ENCODE measurements around the gene DNM1. TPM values are rescaled to one million over a fixed set of nuclear protein-coding genes. Genes with fewer than 3 reads are reported as not detected.

Gene DNM1
- total RNA-seq, 2 experiments from 2014 or later, result 0.35 to 1.8 TPM

DNA sequence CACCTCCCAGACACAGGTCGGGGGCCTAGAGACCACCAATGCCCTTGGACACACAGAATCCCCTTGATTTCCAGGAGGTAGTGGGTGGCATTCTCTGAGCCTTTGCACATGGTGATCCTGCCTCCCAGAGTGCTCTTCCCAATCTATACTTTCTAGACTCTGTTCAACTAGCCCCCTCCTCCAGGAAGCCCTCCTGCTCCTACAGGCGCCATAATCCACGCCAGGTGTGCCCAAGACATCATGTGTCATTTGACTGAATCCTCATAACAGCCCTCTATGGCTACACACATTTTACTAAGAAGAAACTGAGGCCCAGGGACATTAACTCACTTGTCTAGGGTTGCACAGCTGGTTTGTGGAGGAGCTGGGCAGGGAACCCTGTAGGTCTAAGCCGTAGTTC, 36.0 kb upstream of the DNM1 start:
- Histone ChIP-seq H4K20me1 (ENCODE audit: insufficient read depth, low read length) (no peaks in the 10 kb centered on the region), H3K79me2 (ENCODE audit: insufficient read depth, low read depth, low read length) (no peaks in the 10 kb centered on the region), H3K27ac (ENCODE audit: low read depth, low read length, poor library complexity, severe bottlenecking) (no peak overlapping the region), H3K9me2 (ENCODE audit: insufficient read depth, low read length) (no peaks in the 10 kb centered on the region), H3K4me2 (ENCODE audit: low read length) (no peak overlapping the region), H3K4me3 (ENCODE audit: low read depth, low read length, poor library complexity, severe bottlenecking) (no peak overlapping the region), H3K36me3 (ENCODE audit: insufficient read depth, low read length) (peaks cover 74% of the 10 kb centered on the region), H2AFZ (ENCODE audit: low read length) (no peak overlapping the region), H3K9me3 (ENCODE audit: low read length) (no peaks in the 10 kb centered on the region), H3K4me1 (ENCODE audit: insufficient read depth, low read length, poor library complexity, severe bottlenecking) (no peaks in the 10 kb centered on the region)
- TF ChIP-seq EZH2phosphoT487 (IDR thresholded peaks at IDR 0.05; ENCODE audit: borderline replicate concordance, low read depth, low read length), result no peak
- BruUV-seq (replicated peaks), result no TSS peak
- ChIA-PET POLR2A (no interaction called here), CTCF (ENCODE audit: unreplicated experiment) (no interaction called here)
- DNase-seq (ENCODE audit: low spot score), result no peak
- intact Hi-C loops (cut with micrococcal nuclease; ENCODE audit: unreplicated experiment), result no loop called here

DNA sequence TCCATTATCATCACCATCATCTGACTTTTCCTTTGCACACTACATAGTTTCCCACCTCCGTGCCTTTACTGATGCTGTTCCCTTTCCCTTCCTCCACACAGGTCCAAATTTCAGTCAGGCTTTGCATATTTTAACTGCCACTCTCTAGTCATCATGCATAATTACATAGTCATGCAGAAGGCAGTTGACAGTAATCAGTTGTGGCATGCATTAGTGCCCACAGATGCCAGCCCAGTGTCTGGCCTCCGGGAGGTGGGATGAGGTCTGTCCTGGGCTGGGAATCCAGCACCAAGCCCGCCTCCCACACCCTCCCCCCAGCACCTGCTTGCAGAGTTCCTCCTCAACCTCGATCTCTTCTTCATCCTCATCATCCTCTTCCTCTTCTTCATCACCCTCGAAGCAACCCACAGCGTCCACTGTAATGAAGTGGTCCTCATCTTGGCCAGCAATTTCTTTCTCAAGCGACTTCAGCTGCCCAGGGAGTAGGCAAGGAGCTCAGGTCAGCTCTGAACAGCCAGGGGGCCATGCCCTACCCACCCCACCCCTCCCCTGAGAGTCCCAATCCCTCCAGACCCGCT, 34.4 kb upstream of the DNM1 start:
- H3K9me3 ChIP-seq (ENCODE audit: low read length), result no peaks in the 10 kb centered on the region
- CTCF ChIA-PET (ENCODE audit: unreplicated experiment), result interaction anchor here (0.6 kb wide), 1 partner anchor 8 kb away, joined by 3 read pairs; no protein-coding TSS in a partner anchor
- H4K20me1 ChIP-seq (ENCODE audit: insufficient read depth, low read length), result no peaks in the 10 kb centered on the region
- no peak for DNase-seq (ENCODE audit: low spot score)
- H3K4me3 ChIP-seq (ENCODE audit: low read depth, low read length, poor library complexity, severe bottlenecking), result no peak overlapping the region
- POLR2A ChIA-PET, result no interaction called here
- H3K4me2 ChIP-seq (ENCODE audit: low read length), result no peak overlapping the region
- no peaks in the 10 kb centered on the region for H3K79me2 ChIP-seq (ENCODE audit: insufficient read depth, low read depth, low read length)
- intact Hi-C loops (cut with micrococcal nuclease; ENCODE audit: unreplicated experiment), result no loop called here
- no peaks in the 10 kb centered on the region for H3K9me2 ChIP-seq (ENCODE audit: insufficient read depth, low read length)
- no peak overlapping the region for H2AFZ ChIP-seq (ENCODE audit: low read length)
- peaks cover 60% of the 10 kb centered on the region for H3K36me3 ChIP-seq (ENCODE audit: insufficient read depth, low read length)
- no TSS peak for BruUV-seq (replicated peaks)
- H3K27ac ChIP-seq (ENCODE audit: low read depth, low read length, poor library complexity, severe bottlenecking), result no peak overlapping the region
- TF ChIP-seq EZH2phosphoT487 (IDR thresholded peaks at IDR 0.05; ENCODE audit: borderline replicate concordance, low read depth, low read length), result no peak
- TF ChIP-seq, protein P1, sequence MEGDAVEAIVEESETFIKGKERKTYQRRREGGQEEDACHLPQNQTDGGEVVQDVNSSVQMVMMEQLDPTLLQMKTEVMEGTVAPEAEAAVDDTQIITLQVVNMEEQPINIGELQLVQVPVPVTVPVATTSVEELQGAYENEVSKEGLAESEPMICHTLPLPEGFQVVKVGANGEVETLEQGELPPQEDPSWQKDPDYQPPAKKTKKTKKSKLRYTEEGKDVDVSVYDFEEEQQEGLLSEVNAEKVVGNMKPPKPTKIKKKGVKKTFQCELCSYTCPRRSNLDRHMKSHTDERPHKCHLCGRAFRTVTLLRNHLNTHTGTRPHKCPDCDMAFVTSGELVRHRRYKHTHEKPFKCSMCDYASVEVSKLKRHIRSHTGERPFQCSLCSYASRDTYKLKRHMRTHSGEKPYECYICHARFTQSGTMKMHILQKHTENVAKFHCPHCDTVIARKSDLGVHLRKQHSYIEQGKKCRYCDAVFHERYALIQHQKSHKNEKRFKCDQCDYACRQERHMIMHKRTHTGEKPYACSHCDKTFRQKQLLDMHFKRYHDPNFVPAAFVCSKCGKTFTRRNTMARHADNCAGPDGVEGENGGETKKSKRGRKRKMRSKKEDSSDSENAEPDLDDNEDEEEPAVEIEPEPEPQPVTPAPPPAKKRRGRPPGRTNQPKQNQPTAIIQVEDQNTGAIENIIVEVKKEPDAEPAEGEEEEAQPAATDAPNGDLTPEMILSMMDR (conservative IDR thresholded peaks at IDR 0.05; ENCODE audit: low read length), result no peak
- no peaks in the 10 kb centered on the region for H3K4me1 ChIP-seq (ENCODE audit: insufficient read depth, low read length, poor library complexity, severe bottlenecking)

DNA sequence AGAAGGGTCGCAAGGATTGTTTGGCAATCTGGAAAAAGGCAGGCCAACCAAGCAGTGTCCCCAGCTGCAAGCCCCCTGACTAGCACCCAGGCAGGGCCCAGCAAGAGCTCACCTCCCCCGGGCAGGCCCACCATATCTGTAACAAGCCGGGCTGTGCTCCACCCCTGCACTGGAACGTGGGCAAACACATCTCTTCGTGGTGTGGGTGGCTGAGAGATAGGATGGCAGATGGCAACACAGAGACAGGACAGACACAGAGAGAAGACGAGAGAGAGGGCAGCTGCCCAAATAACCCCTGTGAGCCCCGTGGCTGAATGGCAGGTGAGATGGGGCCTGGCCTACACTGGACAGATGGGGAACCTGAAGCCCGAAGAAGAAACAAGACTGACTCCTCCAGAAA, 33.7 kb upstream of the DNM1 start:
- POLR2A ChIA-PET, result no interaction called here
- CTCF ChIA-PET (ENCODE audit: unreplicated experiment), result interaction anchor here (0.6 kb wide), 1 partner anchor 8 kb away, joined by 3 read pairs; no protein-coding TSS in a partner anchor
- no peaks in the 10 kb centered on the region for H3K9me2 ChIP-seq (ENCODE audit: insufficient read depth, low read length)
- H3K4me1 ChIP-seq (ENCODE audit: insufficient read depth, low read length, poor library complexity, severe bottlenecking), result no peaks in the 10 kb centered on the region
- H4K20me1 ChIP-seq (ENCODE audit: insufficient read depth, low read length), result no peaks in the 10 kb centered on the region
- DNase-seq (ENCODE audit: low spot score), result no peak
- H3K4me3 ChIP-seq (ENCODE audit: low read depth, low read length, poor library complexity, severe bottlenecking), result no peak overlapping the region
- H3K36me3 ChIP-seq (ENCODE audit: insufficient read depth, low read length), result peaks cover 60% of the 10 kb centered on the region
- no peak overlapping the region for H3K27ac ChIP-seq (ENCODE audit: low read depth, low read length, poor library complexity, severe bottlenecking)
- no peak overlapping the region for H2AFZ ChIP-seq (ENCODE audit: low read length)
- no peak for TF ChIP-seq EZH2phosphoT487 (IDR thresholded peaks at IDR 0.05; ENCODE audit: borderline replicate concordance, low read depth, low read length)
- TF ChIP-seq, protein P1 (conservative IDR thresholded peaks at IDR 0.05; ENCODE audit: low read length), result no peak
- BruUV-seq (replicated peaks), result no TSS peak
- H3K79me2 ChIP-seq (ENCODE audit: insufficient read depth, low read depth, low read length), result no peaks in the 10 kb centered on the region
- H3K4me2 ChIP-seq (ENCODE audit: low read length), result no peak overlapping the region
- H3K9me3 ChIP-seq (ENCODE audit: low read length), result no peaks in the 10 kb centered on the region
- intact Hi-C loops (cut with micrococcal nuclease; ENCODE audit: unreplicated experiment), result no loop called here
